ENCODE measurements around the gene FGR.
A peak's percentile ranks its signal among the peaks of the same experiment; 100 is the strongest.

The FGR gene

DNA sequence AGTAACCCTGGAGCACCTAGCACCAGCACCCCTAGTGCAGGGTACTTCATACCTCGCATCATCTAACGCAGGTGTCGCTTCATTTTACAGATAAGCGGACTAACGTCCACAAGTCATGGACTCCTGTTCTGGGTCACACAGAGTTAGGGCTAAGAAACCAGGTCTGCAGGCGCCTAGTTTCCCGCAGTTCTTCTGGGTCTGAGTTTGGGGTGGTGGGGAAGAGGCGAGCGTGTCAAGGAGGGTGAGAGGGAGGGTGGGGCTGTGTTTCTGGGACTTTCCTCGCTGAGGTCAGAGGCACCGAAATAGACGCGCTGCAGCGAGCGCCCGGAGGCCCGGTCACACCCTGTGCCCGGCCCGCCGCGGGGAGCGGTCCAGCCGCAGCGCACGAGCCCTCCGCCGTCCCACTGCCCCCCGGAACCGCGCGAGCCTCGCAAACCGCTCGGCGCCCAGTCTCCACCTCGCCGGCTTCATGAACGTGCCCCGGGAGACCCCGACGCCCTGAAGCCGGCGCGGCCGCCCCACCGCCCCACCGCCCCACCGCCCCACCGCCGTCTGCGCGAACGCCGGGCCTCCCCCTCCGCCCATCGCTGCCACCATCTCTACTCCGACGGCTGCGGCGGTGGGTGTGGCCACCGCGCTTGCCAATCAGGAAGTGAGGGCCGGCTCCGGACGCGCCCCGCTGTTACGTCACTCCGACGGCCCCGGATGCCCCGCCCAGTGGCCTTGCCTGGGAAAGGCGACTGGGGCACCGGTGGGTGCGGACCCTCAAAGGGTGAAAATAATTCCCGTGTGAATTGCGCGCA is 24.7 kb upstream of the FGR start:
- Histone ChIP-seq H3K4me1 (ENCODE audit: control insufficient read depth in 1 of 2, insufficient read depth in 2 of 2, low read length in 2 of 2) (peaks cover 3 to 27% of the 10 kb centered on the region in 2 donors), H3K4me3 (ENCODE audit: low read depth in 1 of 2, low read length in 2 of 2) (peak overlapping the region; percentile 55 to 62), H3K27ac (ENCODE audit: low read length) (peak overlapping the region; percentile 80), H3K36me3 (ENCODE audit: control insufficient read depth in 1 of 2, insufficient read depth in 2 of 2, low read length in 2 of 2) (no peaks in the 10 kb centered on the region), H3K9me3 (ENCODE audit: control insufficient read depth in 1 of 2, low read length in 2 of 2) (no peaks in the 10 kb centered on the region), H3K27me3 (ENCODE audit: low read depth, low read length) (no peaks in the 10 kb centered on the region)

DNA sequence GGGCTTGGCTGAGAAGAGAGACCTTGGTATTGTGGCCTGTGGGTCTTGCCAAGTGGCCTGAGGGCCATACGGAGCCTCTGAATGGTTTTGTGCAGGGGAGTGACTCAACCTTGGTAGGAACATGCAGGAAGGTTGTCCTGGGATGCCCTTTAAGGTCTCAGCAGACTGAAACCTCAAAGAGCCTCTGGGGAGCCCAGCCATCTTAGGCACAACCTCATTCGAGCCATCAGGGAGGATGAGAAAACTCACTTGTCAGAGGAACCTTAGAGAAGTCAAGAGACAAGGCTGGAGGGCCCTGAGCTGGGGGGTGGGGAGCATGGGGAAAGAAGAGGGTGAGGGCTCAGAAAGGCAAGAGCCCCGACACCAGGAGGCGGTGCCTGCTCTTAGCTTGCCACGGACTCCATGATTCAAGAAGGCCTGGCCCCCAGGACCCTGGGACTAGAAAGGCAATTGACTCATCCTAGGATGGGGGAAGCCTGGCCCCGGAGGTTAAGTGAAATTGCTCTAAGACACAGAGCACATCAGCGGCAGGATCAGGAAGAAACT is 24.0 kb upstream of the FGR start:
- Histone ChIP-seq H3K4me3 (ENCODE audit: low read depth in 1 of 2, low read length in 2 of 2) (peak overlapping the region in 1 of 2 donors; percentile 55), H3K36me3 (ENCODE audit: control insufficient read depth in 1 of 2, insufficient read depth in 2 of 2, low read length in 2 of 2) (no peaks in the 10 kb centered on the region), H3K9me3 (ENCODE audit: control insufficient read depth in 1 of 2, low read length in 2 of 2) (no peaks in the 10 kb centered on the region), H3K4me1 (ENCODE audit: control insufficient read depth in 1 of 2, insufficient read depth in 2 of 2, low read length in 2 of 2) (peaks cover 3 to 27% of the 10 kb centered on the region in 2 donors), H3K27me3 (ENCODE audit: low read depth, low read length) (no peaks in the 10 kb centered on the region), H3K27ac (ENCODE audit: low read length) (peak overlapping the region; percentile 71)

GRCh38 chr1:27656157-27656893 is 21.3 kb upstream of the FGR start:
- Histone ChIP-seq H3K27ac (ENCODE audit: low read length) (peak overlapping the region; percentile 2), H3K4me1 (ENCODE audit: control insufficient read depth in 1 of 2, insufficient read depth in 2 of 2, low read length in 2 of 2) (peaks cover 3 to 19% of the 10 kb centered on the region in 2 donors), H3K9me3 (ENCODE audit: control insufficient read depth in 1 of 2, low read length in 2 of 2) (no peaks in the 10 kb centered on the region), H3K36me3 (ENCODE audit: control insufficient read depth in 1 of 2, insufficient read depth in 2 of 2, low read length in 2 of 2) (no peaks in the 10 kb centered on the region), H3K4me3 (ENCODE audit: low read depth in 1 of 2, low read length in 2 of 2) (no peak overlapping the region), H3K27me3 (ENCODE audit: low read depth, low read length) (no peaks in the 10 kb centered on the region)

DNA sequence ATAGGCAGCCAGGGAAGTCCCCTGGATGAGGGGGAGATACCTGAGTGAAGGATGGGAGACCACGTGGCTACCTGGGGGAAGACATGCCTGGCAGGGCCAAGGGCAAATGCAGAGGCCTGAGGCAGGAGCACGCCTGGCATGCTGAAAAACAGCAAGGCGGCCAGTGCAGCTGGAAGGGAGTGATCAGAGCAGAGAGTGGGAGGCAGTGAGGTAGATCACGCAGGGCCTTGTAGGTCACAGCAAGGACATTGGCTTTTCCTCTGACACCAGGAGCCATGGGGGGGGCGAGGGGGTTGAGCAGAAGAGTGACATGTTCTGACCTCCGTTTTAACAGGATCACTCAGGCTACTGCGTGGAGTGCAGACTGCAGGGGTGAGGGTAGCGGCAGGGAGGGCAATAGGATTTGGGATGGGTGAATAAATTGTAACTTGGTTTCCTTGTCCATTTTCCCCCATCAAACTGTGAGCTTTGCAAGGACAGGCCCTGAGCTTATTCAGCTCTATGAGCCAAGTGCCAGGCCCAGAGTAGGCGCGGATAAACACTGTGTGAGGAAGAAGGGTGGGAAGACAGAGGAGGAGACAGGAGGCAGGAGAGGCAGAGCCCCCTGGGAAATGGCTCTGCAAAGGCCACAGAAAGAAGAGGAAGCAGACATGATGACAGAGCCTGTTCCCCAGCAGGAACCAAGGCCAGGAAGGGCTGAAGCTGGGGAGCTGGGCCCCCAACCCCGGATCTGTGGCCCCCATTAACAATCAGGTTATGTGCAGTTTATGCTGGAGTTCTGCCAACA is 20.4 kb upstream of the FGR start:
- no peak overlapping the region for H3K27ac ChIP-seq (ENCODE audit: low read length)

GRCh38 chr1:27652111-27652864 is 17.3 kb upstream of the FGR start:
- Histone ChIP-seq H3K27me3 (ENCODE audit: low read depth, low read length) (no peaks in the 10 kb centered on the region), H3K9me3 (ENCODE audit: control insufficient read depth in 1 of 2, low read length in 2 of 2) (no peaks in the 10 kb centered on the region), H3K27ac (ENCODE audit: low read length) (no peak overlapping the region), H3K36me3 (ENCODE audit: control insufficient read depth in 1 of 2, insufficient read depth in 2 of 2, low read length in 2 of 2) (no peaks in the 10 kb centered on the region), H3K4me1 (ENCODE audit: control insufficient read depth in 1 of 2, insufficient read depth in 2 of 2, low read length in 2 of 2) (peaks cover 11 to 44% of the 10 kb centered on the region in 2 donors), H3K4me3 (ENCODE audit: low read depth in 1 of 2, low read length in 2 of 2) (no peak overlapping the region)

More for the DNA sequence above, 20.4 kb upstream of the FGR start:
- H3K9me3 ChIP-seq (ENCODE audit: control insufficient read depth in 1 of 2, low read length in 2 of 2), result no peaks in the 10 kb centered on the region
- no peak overlapping the region for H3K4me3 ChIP-seq (ENCODE audit: low read depth in 1 of 2, low read length in 2 of 2)
- no peaks in the 10 kb centered on the region for H3K36me3 ChIP-seq (ENCODE audit: control insufficient read depth in 1 of 2, insufficient read depth in 2 of 2, low read length in 2 of 2)
- H3K4me1 ChIP-seq (ENCODE audit: control insufficient read depth in 1 of 2, insufficient read depth in 2 of 2, low read length in 2 of 2), result peaks cover 9 to 28% of the 10 kb centered on the region in 2 donors
- H3K27me3 ChIP-seq (ENCODE audit: low read depth, low read length), result no peaks in the 10 kb centered on the region

GRCh38 chr1:27650539-27651175 is 15.7 kb upstream of the FGR start:
- H3K4me1 ChIP-seq (ENCODE audit: control insufficient read depth in 1 of 2, insufficient read depth in 2 of 2, low read length in 2 of 2), result peaks cover 11 to 34% of the 10 kb centered on the region in 2 donors
- H3K9me3 ChIP-seq (ENCODE audit: control insufficient read depth in 1 of 2, low read length in 2 of 2), result no peaks in the 10 kb centered on the region
- peak overlapping the region; percentile 19 for H3K27ac ChIP-seq (ENCODE audit: low read length)
- no peak overlapping the region for H3K4me3 ChIP-seq (ENCODE audit: low read depth in 1 of 2, low read length in 2 of 2)
- no peaks in the 10 kb centered on the region for H3K36me3 ChIP-seq (ENCODE audit: control insufficient read depth in 1 of 2, insufficient read depth in 2 of 2, low read length in 2 of 2)
- H3K27me3 ChIP-seq (ENCODE audit: low read depth, low read length), result no peaks in the 10 kb centered on the region

GRCh38 chr1:27650171-27650538 is 15.2 kb upstream of the FGR start:
- H3K27me3 ChIP-seq (ENCODE audit: low read depth, low read length), result no peaks in the 10 kb centered on the region
- no peaks in the 10 kb centered on the region for H3K36me3 ChIP-seq (ENCODE audit: control insufficient read depth in 1 of 2, insufficient read depth in 2 of 2, low read length in 2 of 2)
- H3K9me3 ChIP-seq (ENCODE audit: control insufficient read depth in 1 of 2, low read length in 2 of 2), result no peaks in the 10 kb centered on the region
- H3K4me3 ChIP-seq (ENCODE audit: low read depth in 1 of 2, low read length in 2 of 2), result no peak overlapping the region
- peaks cover 11 to 29% of the 10 kb centered on the region in 2 donors for H3K4me1 ChIP-seq (ENCODE audit: control insufficient read depth in 1 of 2, insufficient read depth in 2 of 2, low read length in 2 of 2)
- peak overlapping the region; percentile 19 for H3K27ac ChIP-seq (ENCODE audit: low read length)

GRCh38 chr1:27649306-27649635 is 14.3 kb upstream of the FGR start:
- Histone ChIP-seq H3K36me3 (ENCODE audit: control insufficient read depth in 1 of 2, insufficient read depth in 2 of 2, low read length in 2 of 2) (no peaks in the 10 kb centered on the region), H3K4me3 (ENCODE audit: low read depth in 1 of 2, low read length in 2 of 2) (no peak overlapping the region), H3K4me1 (ENCODE audit: control insufficient read depth in 1 of 2, insufficient read depth in 2 of 2, low read length in 2 of 2) (peaks cover 11 to 29% of the 10 kb centered on the region in 2 donors), H3K27me3 (ENCODE audit: low read depth, low read length) (no peaks in the 10 kb centered on the region), H3K27ac (ENCODE audit: low read length) (no peak overlapping the region), H3K9me3 (ENCODE audit: control insufficient read depth in 1 of 2, low read length in 2 of 2) (no peaks in the 10 kb centered on the region)

GRCh38 chr1:27648602-27649305 is 13.8 kb upstream of the FGR start:
- Histone ChIP-seq H3K27ac (ENCODE audit: low read length) (no peak overlapping the region), H3K9me3 (ENCODE audit: control insufficient read depth in 1 of 2, low read length in 2 of 2) (no peaks in the 10 kb centered on the region), H3K27me3 (ENCODE audit: low read depth, low read length) (no peaks in the 10 kb centered on the region), H3K4me3 (ENCODE audit: low read depth in 1 of 2, low read length in 2 of 2) (no peak overlapping the region), H3K36me3 (ENCODE audit: control insufficient read depth in 1 of 2, insufficient read depth in 2 of 2, low read length in 2 of 2) (no peaks in the 10 kb centered on the region), H3K4me1 (ENCODE audit: control insufficient read depth in 1 of 2, insufficient read depth in 2 of 2, low read length in 2 of 2) (peaks cover 11 to 29% of the 10 kb centered on the region in 2 donors)

DNA sequence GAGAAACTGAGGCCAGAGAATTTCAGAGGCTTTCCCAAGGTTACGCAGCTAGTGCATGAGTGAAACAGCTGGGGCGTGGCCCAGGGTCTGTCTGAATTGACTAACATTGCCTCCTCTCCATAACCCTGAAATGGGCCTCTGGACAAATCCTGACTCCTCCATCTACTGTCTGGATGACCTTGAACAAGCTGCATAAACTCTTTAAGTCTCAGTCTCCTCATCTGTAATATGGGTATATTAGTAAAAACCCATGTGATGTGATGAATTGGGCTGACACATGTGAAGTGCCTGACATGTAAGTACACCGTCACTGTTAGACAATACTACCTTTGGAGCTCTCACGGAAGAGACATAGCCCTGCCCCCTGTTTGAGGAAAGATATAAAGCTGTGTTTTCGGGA is 12.3 kb upstream of the FGR start:
- Histone ChIP-seq H3K9me3 (ENCODE audit: control insufficient read depth in 1 of 2, low read length in 2 of 2) (no peaks in the 10 kb centered on the region), H3K4me1 (ENCODE audit: control insufficient read depth in 1 of 2, insufficient read depth in 2 of 2, low read length in 2 of 2) (peaks cover 11 to 29% of the 10 kb centered on the region in 2 donors), H3K4me3 (ENCODE audit: low read depth in 1 of 2, low read length in 2 of 2) (no peak overlapping the region), H3K27ac (ENCODE audit: low read length) (no peak overlapping the region), H3K27me3 (ENCODE audit: low read depth, low read length) (no peaks in the 10 kb centered on the region), H3K36me3 (ENCODE audit: control insufficient read depth in 1 of 2, insufficient read depth in 2 of 2, low read length in 2 of 2) (no peaks in the 10 kb centered on the region)

Measured in muscle layer of duodenum (tissue), 2 donors.